Testis (tissue), 3 donors: ENCODE data around the gene SMYD5. TPM values are rescaled to one million over a fixed set of nuclear protein-coding genes. Genes with fewer than 3 reads are reported as not detected.

Source experiments
- DNase-seq: peaks from one replicate; pipeline ENCODE4 v3.0.0-alpha.2; 2019
- H3K27ac ChIP-seq, 2 donors: fragments of 200-600 bp; sonication (generic); one replicate each; pipeline ENCODE4 v1.5.1; 2019
- H3K27me3 ChIP-seq: fragments of 200-600 bp; sonication (generic); one replicate; pipeline ENCODE4 v1.5.1; 2019
- H3K36me3 ChIP-seq: fragments of 200-600 bp; sonication (generic); one replicate; pipeline ENCODE4 v1.5.1; 2017; ENCODE audit warnings: low read depth; ENCODE audit errors: missing control alignments
- H3K4me1 ChIP-seq: fragments of 200-600 bp; sonication (generic); one replicate; pipeline ENCODE4 v1.5.1; 2019
- H3K4me3 ChIP-seq, 2 donors: fragments of 200-600 bp; sonication (generic); one replicate each; pipeline ENCODE4 v1.5.1; 2017 to 2019
- H3K9me3 ChIP-seq: fragments of 200-600 bp; sonication (generic); one replicate; pipeline ENCODE4 v1.5.1; 2017
- POLR2A ChIP-seq: fragments of 450-650 bp; IDR thresholded peaks from one replicate; pipeline ENCODE4 v1.6.1; 2017; ENCODE audit warnings: antibody characterized with exemption, mild to moderate bottlenecking, moderate library complexity
- WGBS, 2 donors: methylation state at CpG; one replicate each; pipeline ENCODE4 v1.1.5; 2018; 5-methylcytosine and 5-hydroxymethylcytosine counted together
- intact Hi-C: fragments of 100-400 bp; cut with DNase I; formaldehyde crosslinking; loops from one replicate; pipeline ENCODE4 v1.15.1; 2023; ENCODE audit warnings: low total_unique reads
- polyA plus RNA-seq: library from polyadenylated mRNA; stranded (reverse); fragments of 350-450 nt; fragmentation: Illumina TruSeq; extraction: RNeasy Lipid Tissue Mini Kit (QIAGEN cat#74804); gene quantifications from one replicate; pipeline ENCODE4 v1.2.3, GENCODE V29; 2014; ENCODE audit warnings: low read depth, low replicate concordance; ENCODE audit not compliant: insufficient read depth
- total RNA-seq, 2 donors: library from RNA; depleted of rRNA; stranded (reverse); fragments of >200 nt; gene quantifications; one replicate each; pipeline ENCODE4 v1.2.3, GENCODE V29; 2016
- TF ChIP-seq, protein P1 (sequence below), 3 experiments: fragments of 450-650 bp in 2 of 3; fragments of 200-600 bp in 1 of 3; sonication (generic) in 1 of 3; IDR thresholded peaks; one replicate each; pipeline ENCODE4 v1.5.1; 2016 to 2019; ENCODE audit warnings: antibody characterized with exemption in 3 of 3, mild to moderate bottlenecking in 2 of 3, moderate library complexity in 1 of 3

SMYD5 gene
- total and polyA plus RNA-seq, 3 donors from 2014 or later: 36.4 to 58.2 (median 53.0) TPM

- 100% methylated on average over 1 of the region's 1 CpG for WGBS, 2 donors
- H3K27ac ChIP-seq: no peak overlapping the region
- H3K4me3 ChIP-seq: no peak overlapping the region
- no peak for TF ChIP-seq POLR2A
- TF ChIP-seq, protein P1, sequence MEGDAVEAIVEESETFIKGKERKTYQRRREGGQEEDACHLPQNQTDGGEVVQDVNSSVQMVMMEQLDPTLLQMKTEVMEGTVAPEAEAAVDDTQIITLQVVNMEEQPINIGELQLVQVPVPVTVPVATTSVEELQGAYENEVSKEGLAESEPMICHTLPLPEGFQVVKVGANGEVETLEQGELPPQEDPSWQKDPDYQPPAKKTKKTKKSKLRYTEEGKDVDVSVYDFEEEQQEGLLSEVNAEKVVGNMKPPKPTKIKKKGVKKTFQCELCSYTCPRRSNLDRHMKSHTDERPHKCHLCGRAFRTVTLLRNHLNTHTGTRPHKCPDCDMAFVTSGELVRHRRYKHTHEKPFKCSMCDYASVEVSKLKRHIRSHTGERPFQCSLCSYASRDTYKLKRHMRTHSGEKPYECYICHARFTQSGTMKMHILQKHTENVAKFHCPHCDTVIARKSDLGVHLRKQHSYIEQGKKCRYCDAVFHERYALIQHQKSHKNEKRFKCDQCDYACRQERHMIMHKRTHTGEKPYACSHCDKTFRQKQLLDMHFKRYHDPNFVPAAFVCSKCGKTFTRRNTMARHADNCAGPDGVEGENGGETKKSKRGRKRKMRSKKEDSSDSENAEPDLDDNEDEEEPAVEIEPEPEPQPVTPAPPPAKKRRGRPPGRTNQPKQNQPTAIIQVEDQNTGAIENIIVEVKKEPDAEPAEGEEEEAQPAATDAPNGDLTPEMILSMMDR (IDR thresholded peaks at IDR 0.05): no peak
- intact Hi-C loops: no loop called here
- H3K9me3 ChIP-seq: no peaks in the 10 kb centered on the region
- no peaks in the 10 kb centered on the region for H3K27me3 ChIP-seq
- H3K4me1 ChIP-seq: no peaks in the 10 kb centered on the region
- DNase-seq: no peak
- no peaks in the 10 kb centered on the region for H3K36me3 ChIP-seq
These were observed 58.2 kb downstream of the SMYD5 start for GRCh38 chr2:73272270-73272669.

Other genes with a start within 250 kb of the SMYD5 start
- 10 to 100 TPM; 25.4 to 32.2 TPM for gene SFXN5, start 142.5 kb upstream of the SMYD5 start, total RNA-seq
- 24.0 TPM for gene SFXN5, start 142.5 kb upstream of the SMYD5 start, polyA plus RNA-seq
- gene RAB11FIP5, start 101.3 kb upstream of the SMYD5 start, total RNA-seq: 100 to 1,000 TPM; 108 to 168 TPM
- gene RAB11FIP5, start 101.3 kb upstream of the SMYD5 start, polyA plus RNA-seq: 332 TPM
- under 1 TPM; 0.37 to 0.63 TPM for gene NOTO, start 11.7 kb upstream of the SMYD5 start, total RNA-seq
- gene NOTO, start 11.7 kb upstream of the SMYD5 start, polyA plus RNA-seq: not detected
- gene PRADC1, start 19.0 kb downstream of the SMYD5 start, total RNA-seq: 10 to 100 TPM; 21.3 to 29.2 TPM
- 47.1 TPM for gene PRADC1, start 19.0 kb downstream of the SMYD5 start, polyA plus RNA-seq
- 100 to 1,000 TPM; 237 to 262 TPM for gene CCT7, start 20.1 kb downstream of the SMYD5 start, total RNA-seq
- 459 TPM for gene CCT7, start 20.1 kb downstream of the SMYD5 start, polyA plus RNA-seq
- gene FBXO41, start 70.2 kb downstream of the SMYD5 start, total RNA-seq: 10 to 100 TPM; 11.1 to 12.4 TPM
- gene FBXO41, start 70.2 kb downstream of the SMYD5 start, polyA plus RNA-seq: 4.9 TPM
- gene EGR4, start 79.3 kb downstream of the SMYD5 start, total RNA-seq: 10 to 100 TPM; 12.5 to 14.9 TPM
- 4.6 TPM for gene EGR4, start 79.3 kb downstream of the SMYD5 start, polyA plus RNA-seq
- gene ALMS1, start 171.6 kb downstream of the SMYD5 start, total RNA-seq: 100 to 1,000 TPM; 128 to 201 TPM
- gene ALMS1, start 171.6 kb downstream of the SMYD5 start, polyA plus RNA-seq: 73.5 TPM